GM18909 (cell line): ENCODE results near the gene RUFY1.

Experiments used
- ATAC-seq: cut with Tn5 transposase; IDR thresholded peaks from one replicate; pipeline ENCODE4 v1.9.1; 2021; ENCODE audit warnings: mild to moderate bottlenecking; ENCODE audit not compliant: unreplicated experiment, poor library complexity

The RUFY1 gene

GRCh38 chr5:179657302-179658178 lies 107.2 kb downstream of the RUFY1 start:
- peak; percentile 96 for ATAC-seq

- ATAC-seq, result peak; percentile 75
Measured at GRCh38 chr5:179658179-179658856, 108.0 kb downstream of the RUFY1 start.
